Keratinocyte (primary cell): ENCODE results near the gene MCTP2. TPM values are rescaled to one million over a fixed set of nuclear protein-coding genes. Genes with fewer than 3 reads are reported as not detected.

Experiments
- DNase-seq: peaks from one replicate; pipeline ENCODE4 v3.0.0-alpha.2; 2011; ENCODE audit warnings: low read depth, missing footprints, low spot score
- FAIRE-seq: peaks from 2 replicates; lab custom pipeline; 2011; peaks lifted over from hg19 to GRCh38; lab: Jason Lieb, UNC
- H2AFZ ChIP-seq: 2 replicates; pipeline ENCODE4 v1.6.0; 2012; ENCODE audit warnings: low read length, control low read depth, inconsistent platforms; ENCODE audit not compliant: control insufficient read depth
- H3K27ac ChIP-seq: 2 replicates; pipeline ENCODE4 v1.5.1; 2011; ENCODE audit warnings: low read length; ENCODE audit not compliant: control insufficient read depth, insufficient read depth
- H3K27me3 ChIP-seq: 3 replicates; pipeline ENCODE4 v1.6.0; 2011; ENCODE audit warnings: low read length; ENCODE audit not compliant: control insufficient read depth, insufficient read depth; ENCODE audit errors: extremely low read depth
- H3K36me3 ChIP-seq, 2 experiments: 2 replicates in 1 of 2; 3 replicates in 1 of 2; pipeline ENCODE4 v1.5.1; 2011; ENCODE audit warnings: low read length in 2 of 2, mild to moderate bottlenecking in 1 of 2; ENCODE audit not compliant: control insufficient read depth in 2 of 2, insufficient read depth in 2 of 2; ENCODE audit errors: extremely low read depth in 1 of 2
- H3K4me1 ChIP-seq: 3 replicates; pipeline ENCODE4 v1.5.1; 2011; ENCODE audit warnings: low read length; ENCODE audit not compliant: control insufficient read depth, insufficient read depth; ENCODE audit errors: extremely low read depth
- H3K4me2 ChIP-seq: 3 replicates; pipeline ENCODE4 v1.6.0; 2011; ENCODE audit warnings: low read depth, low read length; ENCODE audit not compliant: control insufficient read depth, insufficient read depth; ENCODE audit errors: extremely low read depth
- H3K4me3 ChIP-seq, 3 experiments: fragments of 200-600 bp in 1 of 3; sonication (generic) in 1 of 3; 2 replicates in 2 of 3; 3 replicates in 1 of 3; pipeline ENCODE4 v1.5.1; 2011 to 2016; ENCODE audit warnings: low read length in 3 of 3, mild to moderate bottlenecking in 3 of 3, control low read depth in 2 of 3, inconsistent platforms in 1 of 3, low read depth in 1 of 3, mixed read lengths in 1 of 3, mixed run types in 1 of 3, moderate library complexity in 1 of 3; ENCODE audit not compliant: control insufficient read depth in 2 of 3, insufficient read depth in 2 of 3; ENCODE audit errors: extremely low read depth in 1 of 3
- H3K79me2 ChIP-seq: 2 replicates; pipeline ENCODE4 v1.6.0; 2012; ENCODE audit warnings: low read length; ENCODE audit not compliant: control insufficient read depth, insufficient read depth
- H3K9ac ChIP-seq: 3 replicates; pipeline ENCODE4 v1.6.0; 2011; ENCODE audit warnings: low read length; ENCODE audit not compliant: control insufficient read depth, insufficient read depth; ENCODE audit errors: extremely low read depth
- H3K9me1 ChIP-seq: 3 replicates; pipeline ENCODE4 v1.6.0; 2011; ENCODE audit warnings: low read length; ENCODE audit not compliant: control insufficient read depth, insufficient read depth; ENCODE audit errors: extremely low read depth
- H3K9me3 ChIP-seq: 2 replicates; pipeline ENCODE4 v1.5.1; 2012; ENCODE audit warnings: low read depth, low read length; ENCODE audit not compliant: control insufficient read depth
- H4K20me1 ChIP-seq: 3 replicates; pipeline ENCODE4 v1.6.0; 2011; ENCODE audit warnings: low read length; ENCODE audit not compliant: control insufficient read depth, insufficient read depth; ENCODE audit errors: extremely low read depth
- EZH2 ChIP-seq: IDR thresholded peaks from one replicate; pipeline ENCODE4 v1.6.1; 2012; ENCODE audit warnings: inconsistent platforms, mild to moderate bottlenecking, low read length, moderate library complexity
- dilution Hi-C: fragments of 300-500 bp; cut with MboI; formaldehyde crosslinking; loops from one replicate; pipeline ENCODE4 v1.7.0; 2020; ENCODE audit warnings: low sequenced_read_pairs; ENCODE audit not compliant: extremely low pct_ligation_motif_present
- polyA plus RNA-seq, 5 experiments: library from polyadenylated mRNA; depleted of rRNA in 3 of 5; stranded (reverse) in 3 of 5; stranded (forward) in 1 of 5; unstranded in 1 of 5; fragments of >200 nt; gene quantifications; 1 replicate in 1 of 5; 2 replicates in 3 of 5; 3 replicates in 1 of 5; pipeline versions ENCODE4 v1.2.1 to v1.2.3, GENCODE V29; 2011 to 2012; ENCODE audit warnings: missing spikeins in 2 of 5, low read depth in 1 of 5, low replicate concordance in 1 of 5
- TF ChIP-seq, protein P1 (sequence below), 3 experiments: IDR thresholded peaks in 1 of 3; conservative IDR thresholded peaks in 1 of 3; optimal IDR thresholded peaks in 1 of 3; 2 replicates in 2 of 3; 3 replicates in 1 of 3; pipeline versions ENCODE3 to v1.5.1; 2011; ENCODE audit warnings: low read length in 3 of 3, mild to moderate bottlenecking in 3 of 3, moderate library complexity in 2 of 3, control low read depth in 1 of 3, inconsistent platforms in 1 of 3; ENCODE audit not compliant: insufficient read depth in 2 of 3; ENCODE audit errors: extremely low read depth in 1 of 3

MCTP2 gene
- polyA plus RNA-seq, 1 donor (not counting 4 experiments of a cell fraction or from before 2014, with no cell fraction given): 22.0 TPM

DNA sequence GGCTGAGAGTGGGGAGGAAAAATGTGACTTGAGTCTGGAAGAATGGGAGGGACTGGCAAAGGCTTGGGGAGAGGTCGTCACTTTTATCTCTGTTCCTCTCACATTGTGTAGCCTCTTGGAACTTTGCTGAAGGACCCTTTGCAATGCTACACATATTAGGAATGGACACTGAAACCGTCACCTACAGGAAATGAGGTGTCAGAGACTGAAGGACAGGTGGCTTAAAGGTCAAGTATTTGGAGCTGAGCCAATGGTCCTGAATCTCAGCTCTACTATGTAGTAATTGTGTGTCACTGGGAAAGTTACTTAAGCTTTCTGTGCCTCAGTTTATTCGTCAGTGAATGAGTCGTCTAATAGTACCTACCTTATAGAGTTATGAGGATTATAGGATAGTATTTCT, 14.7 kb downstream of the MCTP2 start:
- Histone ChIP-seq H3K79me2 (peaks cover 49% of the 10 kb centered on the region), H3K4me1 (no peaks in the 10 kb centered on the region)

GRCh38 chr15:94247789-94248638, 16.7 kb downstream of the MCTP2 start:
- Histone ChIP-seq H3K27ac (no peak overlapping the region), H3K36me3 (no peaks in the 10 kb centered on the region), H3K9ac (no peak overlapping the region), H3K9me3 (peaks cover 2% of the 10 kb centered on the region), H2AFZ (no peak overlapping the region), H4K20me1 (no peaks in the 10 kb centered on the region), H3K4me3 (no peak overlapping the region), H3K4me2 (no peak overlapping the region), H3K27me3 (no peaks in the 10 kb centered on the region), H3K79me2 (peaks cover 44% of the 10 kb centered on the region), H3K9me1 (no peaks in the 10 kb centered on the region), H3K4me1 (no peaks in the 10 kb centered on the region)
- DNase-seq (no peak), FAIRE-seq (peak; percentile 46)
- no peak for TF ChIP-seq EZH2
- TF ChIP-seq, protein P1, sequence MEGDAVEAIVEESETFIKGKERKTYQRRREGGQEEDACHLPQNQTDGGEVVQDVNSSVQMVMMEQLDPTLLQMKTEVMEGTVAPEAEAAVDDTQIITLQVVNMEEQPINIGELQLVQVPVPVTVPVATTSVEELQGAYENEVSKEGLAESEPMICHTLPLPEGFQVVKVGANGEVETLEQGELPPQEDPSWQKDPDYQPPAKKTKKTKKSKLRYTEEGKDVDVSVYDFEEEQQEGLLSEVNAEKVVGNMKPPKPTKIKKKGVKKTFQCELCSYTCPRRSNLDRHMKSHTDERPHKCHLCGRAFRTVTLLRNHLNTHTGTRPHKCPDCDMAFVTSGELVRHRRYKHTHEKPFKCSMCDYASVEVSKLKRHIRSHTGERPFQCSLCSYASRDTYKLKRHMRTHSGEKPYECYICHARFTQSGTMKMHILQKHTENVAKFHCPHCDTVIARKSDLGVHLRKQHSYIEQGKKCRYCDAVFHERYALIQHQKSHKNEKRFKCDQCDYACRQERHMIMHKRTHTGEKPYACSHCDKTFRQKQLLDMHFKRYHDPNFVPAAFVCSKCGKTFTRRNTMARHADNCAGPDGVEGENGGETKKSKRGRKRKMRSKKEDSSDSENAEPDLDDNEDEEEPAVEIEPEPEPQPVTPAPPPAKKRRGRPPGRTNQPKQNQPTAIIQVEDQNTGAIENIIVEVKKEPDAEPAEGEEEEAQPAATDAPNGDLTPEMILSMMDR (optimal IDR thresholded peaks at IDR 0.05 in 1 of 3, IDR thresholded peaks at IDR 0.05 in 1 of 3, conservative IDR thresholded peaks at IDR 0.05 in 1 of 3; ENCODE audit: extremely low read depth in 1 of 3, insufficient read depth in 2 of 3, low read length in 3 of 3): no peak
- dilution Hi-C loops: no loop called here

More for the DNA sequence above, 14.7 kb downstream of the MCTP2 start:
- Histone ChIP-seq H2AFZ (no peak overlapping the region), H3K36me3 (no peaks in the 10 kb centered on the region), H4K20me1 (no peaks in the 10 kb centered on the region), H3K4me2 (no peak overlapping the region), H3K9me1 (no peaks in the 10 kb centered on the region), H3K4me3 (no peak overlapping the region), H3K27ac (no peak overlapping the region), H3K9me3 (peaks cover 2% of the 10 kb centered on the region), H3K9ac (no peak overlapping the region), H3K27me3 (no peaks in the 10 kb centered on the region)
- FAIRE-seq (no peak), DNase-seq (no peak)
- TF ChIP-seq, protein P1 (optimal IDR thresholded peaks at IDR 0.05 in 1 of 3, IDR thresholded peaks at IDR 0.05 in 1 of 3, conservative IDR thresholded peaks at IDR 0.05 in 1 of 3; ENCODE audit: extremely low read depth in 1 of 3, insufficient read depth in 2 of 3, low read length in 3 of 3): no peak
- no peak for TF ChIP-seq EZH2
- dilution Hi-C loops: no loop called here
